Panc1 (cell line): ENCODE data around the gene SEMA4D. TPM values are rescaled to one million over a fixed set of nuclear protein-coding genes. Genes with fewer than 3 reads are reported as not detected.

Experiments used
- ATAC-seq: fragments of 200-7000 bp; cut with Tn5 transposase; 2 replicates; pipeline ENCODE4 v1.9.1; 2020; ENCODE audit warnings: mild to moderate bottlenecking, moderate library complexity
- BruUV-seq: library from RNA; stranded (reverse); fragments of 400-500 nt; replicated peaks from 2 replicates; lab custom pipeline; 2021; lab: Mats Ljungman, UMichigan
- CTCF ChIA-PET: fragments of 300-600 bp; sonication (Branson Sonifier 250); formaldehyde crosslinking; loops from one replicate; lab custom pipeline; 2022; ENCODE audit warnings: antibody characterized with exemption; lab: Charles Lee
- POLR2A ChIA-PET: fragments of 300-600 bp; sonication (Branson Sonifier 250); formaldehyde crosslinking; loops from one replicate; lab custom pipeline; 2022; ENCODE audit warnings: antibody characterized with exemption; lab: Charles Lee
- DNase-seq: peaks from one replicate; pipeline ENCODE4 v3.0.0-alpha.2; 2010; ENCODE audit warnings: low read depth, low spot score
- H3K27ac ChIP-seq: 2 replicates; pipeline ENCODE4 v1.5.1; 2011; ENCODE audit warnings: mild to moderate bottlenecking, low read length, inconsistent platforms
- H3K27me3 ChIP-seq: fragments of 200-500 bp; sonication (Bioruptor generic); 2 replicates; pipeline ENCODE4 v1.6.0; 2014; ENCODE audit warnings: low read length, inconsistent platforms; ENCODE audit not compliant: control insufficient read depth, insufficient read depth
- H3K36me3 ChIP-seq: fragments of 200-500 bp; sonication (Bioruptor generic); 2 replicates; pipeline ENCODE4 v1.5.1; 2014; ENCODE audit warnings: inconsistent platforms, mild to moderate bottlenecking, low read length, moderate library complexity; ENCODE audit not compliant: control insufficient read depth, insufficient read depth
- H3K4me1 ChIP-seq: 2 replicates; pipeline ENCODE4 v1.5.1; 2011; ENCODE audit warnings: inconsistent platforms, mild to moderate bottlenecking, low read length, moderate library complexity; ENCODE audit not compliant: control insufficient read depth, insufficient read depth
- H3K4me3 ChIP-seq, 2 experiments: 2 replicates each; pipeline ENCODE4 v1.5.1; 2011 to 2012; ENCODE audit warnings: low read depth in 2 of 2, low read length in 2 of 2, mild to moderate bottlenecking in 2 of 2, inconsistent platforms in 1 of 2, moderate library complexity in 1 of 2
- H3K9me3 ChIP-seq: fragments of 200-500 bp; sonication (Bioruptor generic); 2 replicates; pipeline ENCODE4 v1.5.1; 2014; ENCODE audit warnings: low read depth, mild to moderate bottlenecking, inconsistent platforms, low read length, moderate library complexity; ENCODE audit not compliant: control insufficient read depth, insufficient read depth
- POLR2AphosphoS5 ChIP-seq: IDR thresholded peaks from 2 replicates; pipeline ENCODE4 v1.6.1; 2012; ENCODE audit warnings: mild to moderate bottlenecking, low read depth, low read length, moderate library complexity
- SIN3A ChIP-seq: IDR thresholded peaks from 2 replicates; pipeline ENCODE4 v1.6.1; 2012; ENCODE audit warnings: low read depth, mild to moderate bottlenecking, low read length, moderate library complexity, borderline replicate concordance; ENCODE audit not compliant: insufficient read depth
- TCF7L2 ChIP-seq: IDR thresholded peaks from 2 replicates; pipeline ENCODE4 v1.6.1; 2011; ENCODE audit warnings: mild to moderate bottlenecking, low read depth, low read length, inconsistent platforms
- in situ Hi-C: cut with HindIII; loops from 2 replicates; pipeline ENCODE4 v1.10.0; 2016; ENCODE audit warnings: low sequenced_read_pairs, low pct_unique_long_range_greater_than_20kb
- intact Hi-C: fragments of 100-400 bp; cut with micrococcal nuclease; formaldehyde crosslinking; loops from one replicate; pipeline ENCODE4 v1.10.0; 2022; ENCODE audit not compliant: unreplicated experiment
- total RNA-seq: library from RNA; stranded (reverse); gene quantifications from one replicate; pipeline ENCODE4 v1.2.1, GENCODE V29; 2021; ENCODE audit not compliant: unreplicated experiment
- TF ChIP-seq, protein P1 (sequence below), 2 experiments: IDR thresholded peaks; 2 replicates each; pipeline ENCODE4 v1.6.1; 2011 to 2012; ENCODE audit warnings: low read depth in 2 of 2, control low read depth in 1 of 2, low read length in 1 of 2, mild to moderate bottlenecking in 1 of 2, moderate library complexity in 1 of 2; ENCODE audit not compliant: insufficient read depth in 1 of 2
- TF ChIP-seq, protein P2 (sequence below): fragments of 450-650 bp; IDR thresholded peaks from 2 replicates; pipeline ENCODE4 v1.5.1; 2017; ENCODE audit warnings: mild to moderate bottlenecking

SEMA4D gene
- total RNA-seq, 1 experiment from 2014 or later: 6.5 TPM

DNA sequence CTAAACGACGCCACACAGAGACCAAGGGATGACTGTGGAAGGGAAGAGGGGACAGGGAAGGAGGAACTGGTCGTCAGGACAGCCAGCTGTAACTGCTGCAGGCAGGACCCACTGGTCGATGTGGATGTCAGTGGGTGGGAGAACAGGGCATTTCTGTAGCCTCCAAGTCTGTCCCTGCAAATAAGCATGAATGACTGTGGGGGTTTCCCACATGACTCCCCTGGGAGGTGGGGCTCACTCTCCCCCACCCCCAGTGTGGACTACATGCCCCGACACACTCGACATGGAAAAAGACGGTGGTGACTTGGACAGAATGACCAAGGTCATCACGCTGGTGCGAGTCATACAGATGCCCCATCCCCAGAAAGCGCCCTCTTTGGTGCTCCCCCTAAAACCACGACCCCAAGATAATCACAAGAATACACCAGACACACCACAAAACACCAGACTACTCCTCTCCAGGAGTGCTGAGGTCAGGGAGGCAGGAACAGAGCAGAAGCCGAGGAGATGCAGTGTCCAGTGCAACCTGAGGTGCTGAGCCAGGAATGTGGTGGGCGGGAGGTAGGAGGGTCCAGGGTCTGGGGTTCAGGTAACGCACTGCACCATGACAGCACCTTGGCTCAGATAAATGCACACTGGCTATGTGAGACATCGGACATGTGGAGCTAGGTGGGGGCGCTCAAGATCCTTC is 114.7 kb downstream of the SEMA4D start:
- intact Hi-C loops: no loop called here

DNA sequence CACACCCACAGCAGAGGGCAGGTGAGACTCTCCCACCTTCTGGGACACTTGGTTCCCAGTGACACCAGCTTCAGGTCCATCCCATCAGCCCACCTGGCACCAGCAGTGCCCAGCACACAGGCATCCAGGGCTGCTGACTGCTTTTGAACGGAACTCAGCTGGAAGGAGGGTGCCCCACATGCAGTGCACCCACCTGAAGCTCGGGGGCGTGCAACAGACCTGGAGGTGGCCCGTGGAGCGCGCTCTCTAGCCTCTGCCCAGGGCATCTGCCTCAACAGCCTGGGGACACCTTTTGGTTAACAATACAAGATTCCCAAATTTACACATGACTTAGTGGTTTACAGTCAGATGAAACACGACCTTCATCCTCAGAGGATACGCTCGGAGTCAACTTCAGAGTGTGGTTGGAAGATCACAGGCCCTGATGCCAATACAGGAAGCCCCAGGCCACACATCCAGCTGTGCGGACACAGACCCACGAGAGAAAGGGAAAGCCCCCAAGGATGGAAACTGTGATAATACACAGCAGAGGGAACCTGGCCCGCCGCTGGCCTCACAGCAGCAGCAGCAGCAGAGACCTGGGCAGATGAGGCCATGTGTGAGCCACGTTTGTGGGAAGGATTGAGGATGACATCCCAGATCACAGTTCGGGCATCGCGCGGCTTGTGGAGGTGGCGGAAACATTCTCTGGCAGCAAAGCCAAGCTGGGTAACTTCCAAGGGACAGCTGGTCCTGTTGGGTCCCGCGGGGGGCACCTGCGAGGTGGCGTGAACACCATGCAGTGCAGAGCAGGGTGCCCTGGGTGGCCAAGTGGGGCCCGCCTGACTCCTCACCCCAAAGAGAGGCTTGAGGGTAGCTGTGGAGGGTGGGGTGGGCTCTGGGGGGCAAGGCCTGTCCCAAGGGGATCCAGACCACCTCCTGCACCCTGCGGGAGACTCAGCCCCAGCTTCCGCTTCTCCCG is 115.6 kb downstream of the SEMA4D start:
- no peak for ATAC-seq
- Histone ChIP-seq H3K4me1 (no peaks in the 10 kb centered on the region), H3K4me3 (no peak overlapping the region), H3K27me3 (no peaks in the 10 kb centered on the region), H3K9me3 (no peaks in the 10 kb centered on the region), H3K36me3 (no peaks in the 10 kb centered on the region), H3K27ac (no peak overlapping the region)
- CTCF ChIA-PET: no interaction called here
- TF ChIP-seq, protein P1, sequence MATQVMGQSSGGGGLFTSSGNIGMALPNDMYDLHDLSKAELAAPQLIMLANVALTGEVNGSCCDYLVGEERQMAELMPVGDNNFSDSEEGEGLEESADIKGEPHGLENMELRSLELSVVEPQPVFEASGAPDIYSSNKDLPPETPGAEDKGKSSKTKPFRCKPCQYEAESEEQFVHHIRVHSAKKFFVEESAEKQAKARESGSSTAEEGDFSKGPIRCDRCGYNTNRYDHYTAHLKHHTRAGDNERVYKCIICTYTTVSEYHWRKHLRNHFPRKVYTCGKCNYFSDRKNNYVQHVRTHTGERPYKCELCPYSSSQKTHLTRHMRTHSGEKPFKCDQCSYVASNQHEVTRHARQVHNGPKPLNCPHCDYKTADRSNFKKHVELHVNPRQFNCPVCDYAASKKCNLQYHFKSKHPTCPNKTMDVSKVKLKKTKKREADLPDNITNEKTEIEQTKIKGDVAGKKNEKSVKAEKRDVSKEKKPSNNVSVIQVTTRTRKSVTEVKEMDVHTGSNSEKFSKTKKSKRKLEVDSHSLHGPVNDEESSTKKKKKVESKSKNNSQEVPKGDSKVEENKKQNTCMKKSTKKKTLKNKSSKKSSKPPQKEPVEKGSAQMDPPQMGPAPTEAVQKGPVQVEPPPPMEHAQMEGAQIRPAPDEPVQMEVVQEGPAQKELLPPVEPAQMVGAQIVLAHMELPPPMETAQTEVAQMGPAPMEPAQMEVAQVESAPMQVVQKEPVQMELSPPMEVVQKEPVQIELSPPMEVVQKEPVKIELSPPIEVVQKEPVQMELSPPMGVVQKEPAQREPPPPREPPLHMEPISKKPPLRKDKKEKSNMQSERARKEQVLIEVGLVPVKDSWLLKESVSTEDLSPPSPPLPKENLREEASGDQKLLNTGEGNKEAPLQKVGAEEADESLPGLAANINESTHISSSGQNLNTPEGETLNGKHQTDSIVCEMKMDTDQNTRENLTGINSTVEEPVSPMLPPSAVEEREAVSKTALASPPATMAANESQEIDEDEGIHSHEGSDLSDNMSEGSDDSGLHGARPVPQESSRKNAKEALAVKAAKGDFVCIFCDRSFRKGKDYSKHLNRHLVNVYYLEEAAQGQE (IDR thresholded peaks at IDR 0.05; ENCODE audit: insufficient read depth in 1 of 2, low read depth in 2 of 2, low read length in 1 of 2): no peak
- TF ChIP-seq, protein P2, sequence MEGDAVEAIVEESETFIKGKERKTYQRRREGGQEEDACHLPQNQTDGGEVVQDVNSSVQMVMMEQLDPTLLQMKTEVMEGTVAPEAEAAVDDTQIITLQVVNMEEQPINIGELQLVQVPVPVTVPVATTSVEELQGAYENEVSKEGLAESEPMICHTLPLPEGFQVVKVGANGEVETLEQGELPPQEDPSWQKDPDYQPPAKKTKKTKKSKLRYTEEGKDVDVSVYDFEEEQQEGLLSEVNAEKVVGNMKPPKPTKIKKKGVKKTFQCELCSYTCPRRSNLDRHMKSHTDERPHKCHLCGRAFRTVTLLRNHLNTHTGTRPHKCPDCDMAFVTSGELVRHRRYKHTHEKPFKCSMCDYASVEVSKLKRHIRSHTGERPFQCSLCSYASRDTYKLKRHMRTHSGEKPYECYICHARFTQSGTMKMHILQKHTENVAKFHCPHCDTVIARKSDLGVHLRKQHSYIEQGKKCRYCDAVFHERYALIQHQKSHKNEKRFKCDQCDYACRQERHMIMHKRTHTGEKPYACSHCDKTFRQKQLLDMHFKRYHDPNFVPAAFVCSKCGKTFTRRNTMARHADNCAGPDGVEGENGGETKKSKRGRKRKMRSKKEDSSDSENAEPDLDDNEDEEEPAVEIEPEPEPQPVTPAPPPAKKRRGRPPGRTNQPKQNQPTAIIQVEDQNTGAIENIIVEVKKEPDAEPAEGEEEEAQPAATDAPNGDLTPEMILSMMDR: no peak
- TF ChIP-seq SIN3A (no peak), TCF7L2 (no peak), POLR2AphosphoS5 (no peak)
- in situ Hi-C loops (no loop called here), intact Hi-C loops (no loop called here)
- no TSS peak for BruUV-seq
- no peak for DNase-seq
- POLR2A ChIA-PET: no interaction called here

More for the DNA sequence above, 114.7 kb downstream of the SEMA4D start:
- BruUV-seq: no TSS peak
- no peak for DNase-seq
- ChIA-PET POLR2A (no interaction called here), CTCF (no interaction called here)
- H3K36me3 ChIP-seq: no peaks in the 10 kb centered on the region
- H3K4me3 ChIP-seq: no peak overlapping the region
- H3K4me1 ChIP-seq: no peaks in the 10 kb centered on the region
- H3K27ac ChIP-seq: no peak overlapping the region
- ATAC-seq: no peak
- H3K27me3 ChIP-seq: no peaks in the 10 kb centered on the region
- no peaks in the 10 kb centered on the region for H3K9me3 ChIP-seq
- no peak for TF ChIP-seq TCF7L2
- TF ChIP-seq SIN3A: no peak
- no peak for TF ChIP-seq POLR2AphosphoS5
- TF ChIP-seq, protein P1 (IDR thresholded peaks at IDR 0.05; ENCODE audit: insufficient read depth in 1 of 2, low read depth in 2 of 2, low read length in 1 of 2): no peak
- TF ChIP-seq, protein P2: no peak
- in situ Hi-C loops: no loop called here
